GM21825 (cell line): ENCODE measurements around the gene NEGR1.

Experiments used
- ATAC-seq: cut with Tn5 transposase; IDR thresholded peaks from one replicate; pipeline ENCODE4 v1.9.1; 2021; ENCODE audit warnings: mild to moderate bottlenecking, moderate library complexity; ENCODE audit not compliant: unreplicated experiment

The NEGR1 gene

DNA sequence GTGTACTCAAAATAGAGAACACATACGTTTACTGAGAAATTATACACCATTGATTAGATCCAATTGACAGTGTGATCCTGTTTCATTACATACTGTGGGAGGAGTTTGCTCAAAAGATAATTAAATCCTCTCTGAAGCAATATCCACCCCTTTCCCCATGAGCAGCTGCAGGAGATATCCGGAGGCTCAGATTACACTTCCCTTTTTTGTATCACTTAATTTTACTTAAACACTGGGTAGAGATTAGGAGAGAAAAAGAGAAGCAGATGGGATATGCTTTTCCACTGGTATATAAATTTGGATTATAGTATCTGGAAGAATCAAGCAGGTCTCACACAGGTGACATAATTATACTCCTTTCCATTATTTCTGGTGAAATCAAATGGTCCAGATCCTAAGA is 868.2 kb downstream of the NEGR1 start:
- ATAC-seq = no peak

DNA sequence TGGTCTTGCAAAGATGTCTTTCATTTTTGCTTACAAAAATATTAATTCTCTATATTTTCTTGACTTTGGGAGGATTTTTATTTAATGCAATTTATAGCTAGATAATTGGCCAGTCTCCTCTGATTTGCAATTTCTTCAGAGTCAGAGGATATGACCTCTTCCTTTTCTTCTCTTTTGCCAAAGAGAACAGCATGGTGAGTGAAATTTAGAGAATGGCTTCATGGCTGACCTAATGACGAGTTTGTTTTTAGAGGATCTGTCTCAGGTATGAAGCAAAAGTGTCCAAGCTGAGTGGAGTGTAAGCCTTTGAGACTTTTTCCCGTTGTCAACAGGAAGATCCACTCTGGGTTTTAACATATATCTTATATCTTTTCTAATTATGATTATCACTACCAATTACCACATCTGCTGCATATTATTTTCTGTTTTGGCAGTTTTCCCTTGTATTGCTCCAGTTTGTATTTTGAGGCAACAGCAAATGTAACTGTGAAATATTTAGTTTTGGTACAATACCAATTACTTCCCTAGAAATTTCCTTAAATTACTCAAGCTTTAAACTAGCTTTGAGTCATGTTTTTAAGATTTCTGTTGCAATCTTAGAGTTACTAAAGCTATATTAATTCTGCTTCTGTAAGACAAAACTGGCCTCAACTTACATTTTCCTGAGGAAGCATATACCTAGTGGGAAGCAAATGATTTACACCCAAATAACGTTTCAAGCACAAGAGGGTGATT is 868.7 kb downstream of the NEGR1 start:
- ATAC-seq = no peak

DNA sequence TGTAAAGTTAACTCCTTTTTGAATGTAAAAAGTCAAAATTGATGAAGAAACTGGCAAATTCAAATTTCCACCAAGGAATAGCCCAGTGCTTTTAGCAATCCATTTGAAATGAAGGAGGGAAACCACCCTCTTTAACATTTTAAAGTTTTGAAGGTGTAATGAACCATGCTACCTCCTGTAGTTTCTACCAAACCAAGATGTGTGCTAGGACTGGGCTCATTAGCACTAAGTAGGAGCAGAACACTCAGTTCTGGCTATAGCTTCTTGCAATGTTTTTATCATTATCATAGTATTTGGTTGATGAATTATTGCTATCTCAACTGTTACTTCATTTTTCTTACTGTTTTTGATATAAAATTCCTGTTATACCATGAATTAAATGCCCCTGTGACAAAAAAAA is 882.3 kb downstream of the NEGR1 start:
- no peak for ATAC-seq

DNA sequence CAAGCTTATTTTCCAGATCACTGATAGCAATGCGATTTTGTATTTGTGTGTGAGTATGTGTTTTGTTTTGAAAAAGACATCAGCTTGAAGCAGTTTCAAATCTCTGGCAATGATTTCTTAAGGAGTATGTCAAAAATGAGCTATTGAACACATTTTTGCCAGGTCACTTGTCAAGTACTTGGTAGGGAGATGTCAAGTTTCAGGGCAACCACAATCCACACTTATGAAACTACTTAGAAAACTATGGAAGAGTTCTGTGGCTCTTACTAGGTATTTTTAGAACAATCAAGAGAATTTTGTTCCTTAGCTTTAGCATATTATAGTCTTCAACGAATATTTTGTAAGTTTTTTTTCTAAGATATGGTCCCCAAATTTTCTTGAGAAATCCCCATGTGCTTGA is 882.7 kb downstream of the NEGR1 start:
- no peak for ATAC-seq

DNA sequence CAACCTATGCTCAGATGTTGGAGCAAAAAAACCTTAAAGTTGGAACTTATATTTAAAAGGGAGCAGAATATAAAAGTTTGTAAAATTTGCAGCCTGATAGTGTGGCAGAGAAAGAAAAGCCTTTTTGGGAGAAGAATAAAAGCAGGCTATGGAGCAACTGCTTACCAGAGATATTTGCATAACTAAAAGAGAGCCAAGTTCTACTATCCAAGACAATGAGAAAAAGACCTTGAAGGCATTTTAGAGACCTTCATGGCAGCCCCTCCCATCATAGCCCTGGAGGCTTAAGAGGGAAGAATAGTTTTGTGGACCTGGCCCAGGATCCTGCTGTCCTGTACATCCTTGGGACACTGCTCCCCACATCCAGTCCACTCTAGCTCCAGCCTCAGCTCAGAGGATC is 889.0 kb downstream of the NEGR1 start:
- ATAC-seq = no peak

DNA sequence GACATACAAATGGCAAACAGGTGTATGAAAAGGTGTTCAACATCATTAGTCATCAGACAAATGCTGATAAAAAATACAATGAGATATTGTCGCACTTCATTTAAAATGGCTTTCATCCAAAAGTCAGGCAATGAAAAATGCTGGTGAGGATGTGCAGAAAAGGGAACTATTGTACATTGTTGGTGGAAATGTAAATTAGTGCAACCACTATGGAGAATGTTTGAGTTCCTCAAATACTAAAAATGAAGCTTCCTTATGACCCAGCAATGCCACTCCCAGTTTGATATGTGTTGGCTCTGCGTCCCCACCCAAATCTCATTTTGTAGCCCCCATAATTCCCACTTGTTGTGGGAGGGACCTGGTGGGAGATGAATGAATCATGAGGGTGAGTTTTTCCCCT is 891.8 kb downstream of the NEGR1 start:
- no peak for ATAC-seq

DNA sequence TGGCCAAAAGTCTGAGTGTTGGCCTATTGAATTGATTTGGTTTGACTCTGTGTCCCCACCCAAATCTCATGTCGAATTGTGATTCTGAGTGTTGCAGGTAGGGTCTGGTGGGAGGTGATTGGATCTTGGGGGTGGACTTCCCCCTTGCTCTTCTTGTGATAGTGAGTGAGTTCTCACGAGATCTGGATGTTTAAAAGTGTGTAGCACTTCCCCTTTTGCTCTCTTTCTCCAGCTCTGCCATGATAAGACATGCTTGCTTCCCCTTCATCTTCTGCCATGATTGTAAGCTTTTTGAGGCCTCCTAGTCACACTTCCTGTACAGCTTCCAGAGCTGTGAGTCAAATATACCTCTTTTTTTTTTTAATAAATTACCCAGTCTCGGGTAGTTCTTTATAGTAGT is 904.5 kb downstream of the NEGR1 start:
- ATAC-seq = no peak

DNA sequence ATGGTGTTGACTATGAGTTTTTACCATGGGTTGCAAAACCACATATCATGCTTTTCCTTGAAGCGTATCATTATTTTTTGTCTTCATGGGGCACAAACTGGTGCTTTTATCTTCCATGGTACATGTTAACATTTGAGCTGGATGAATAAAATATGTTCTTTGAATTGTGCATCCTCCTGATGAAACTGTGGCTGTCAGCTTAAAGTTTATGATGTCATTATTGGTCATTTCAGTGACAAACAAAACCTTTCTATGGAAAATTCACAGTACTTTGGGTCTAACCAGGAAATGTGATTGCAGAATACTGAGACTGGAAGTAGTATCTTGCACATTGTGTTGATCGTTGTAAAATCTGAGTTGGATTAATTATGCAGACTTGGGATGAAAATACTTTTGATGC is 909.8 kb downstream of the NEGR1 start:
- ATAC-seq = no peak

DNA sequence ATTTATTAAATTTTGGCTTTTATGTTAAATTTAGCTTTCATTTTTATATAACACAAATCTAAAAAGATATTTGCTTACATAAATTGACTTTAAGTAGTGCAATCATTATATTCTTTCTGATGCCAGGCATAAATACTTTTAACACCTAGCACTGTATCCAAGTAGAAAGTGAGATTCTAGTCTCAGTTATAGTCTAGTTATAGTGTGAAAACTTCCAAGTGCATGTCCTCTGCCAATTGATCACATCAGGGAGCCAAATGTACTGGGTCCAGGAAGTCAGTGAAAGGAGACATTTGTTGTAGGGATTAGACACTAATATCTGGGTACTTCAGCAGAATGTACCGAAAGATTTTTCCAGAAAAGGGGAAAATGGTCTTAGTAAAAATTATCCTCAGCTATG is 910.8 kb downstream of the NEGR1 start:
- no peak for ATAC-seq

DNA sequence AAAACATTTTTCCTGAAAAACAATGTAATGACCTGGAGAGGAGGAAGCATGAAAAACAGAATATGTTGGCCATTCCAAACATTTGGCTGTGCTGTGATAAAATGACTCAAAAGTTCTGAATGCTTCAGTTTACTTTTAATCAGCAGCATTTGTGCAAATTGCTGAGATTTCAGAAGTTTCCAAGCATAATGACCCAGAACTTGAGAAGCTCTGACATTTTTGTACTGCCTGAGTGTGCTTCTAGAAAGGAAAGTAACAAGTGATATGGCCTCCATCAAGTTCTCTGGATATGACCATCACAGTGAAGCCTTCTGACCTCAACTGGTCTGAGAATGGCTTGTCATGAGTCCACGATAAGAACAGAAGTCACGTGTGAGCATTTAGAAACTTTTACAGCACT is 918.1 kb downstream of the NEGR1 start:
- ATAC-seq = no peak

DNA sequence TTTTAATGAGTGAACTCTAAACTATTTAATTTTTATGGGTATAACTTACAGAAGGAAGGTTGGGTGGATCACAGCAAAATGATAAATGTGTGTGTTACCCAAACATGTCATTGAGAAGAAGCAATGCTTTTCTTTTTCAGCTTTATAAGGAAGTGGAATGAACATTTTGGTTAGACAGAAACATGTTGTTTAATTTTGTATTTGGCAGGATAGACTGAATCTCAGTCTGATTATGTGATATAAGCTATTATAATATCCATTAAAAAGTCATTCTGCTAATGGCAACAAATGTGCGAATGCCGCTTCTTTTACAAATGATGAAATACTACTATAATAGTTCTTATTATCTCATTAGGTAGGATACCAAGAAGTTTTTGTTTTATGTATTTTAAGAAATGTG is 919.6 kb downstream of the NEGR1 start:
- ATAC-seq = no peak

DNA sequence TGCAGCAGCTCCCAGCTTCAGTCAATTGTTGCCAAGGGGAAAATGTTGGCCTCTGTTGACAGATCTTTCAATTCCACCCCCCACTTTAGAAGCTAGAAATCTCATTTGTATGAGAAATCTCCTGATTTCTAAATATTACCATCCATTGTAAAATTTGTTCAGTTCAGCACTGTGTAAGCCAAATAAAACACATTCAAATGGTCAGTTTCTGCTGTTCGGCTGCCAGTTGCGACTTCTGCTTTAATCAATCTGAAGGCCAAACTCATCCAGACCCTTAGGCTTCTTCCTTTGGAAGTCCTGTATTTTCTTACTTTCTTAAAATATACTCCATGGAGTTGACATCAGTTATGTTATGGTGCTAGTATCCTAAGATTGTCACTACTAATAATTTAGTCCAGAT is 920.3 kb downstream of the NEGR1 start:
- ATAC-seq = no peak

DNA sequence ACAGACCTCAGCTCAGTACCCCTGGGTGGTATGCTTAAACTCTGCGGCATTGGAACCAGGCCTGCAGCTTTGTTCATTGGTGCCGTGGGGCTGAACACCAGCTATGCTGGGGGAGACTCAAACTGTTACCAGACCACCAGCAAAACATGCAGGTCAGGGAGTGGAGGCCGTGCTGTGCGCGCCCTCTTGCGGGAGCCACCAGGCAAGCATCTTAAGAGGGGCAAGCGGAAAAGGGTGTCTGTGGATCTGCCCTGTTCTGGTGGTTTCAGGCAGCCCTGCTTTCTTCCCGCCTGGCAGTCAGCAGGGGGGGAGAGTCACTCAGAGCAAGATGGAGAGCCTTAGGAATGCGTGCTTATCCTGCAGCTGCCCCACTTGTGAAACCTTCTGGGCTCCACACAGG is 924.6 kb downstream of the NEGR1 start:
- no peak for ATAC-seq

DNA sequence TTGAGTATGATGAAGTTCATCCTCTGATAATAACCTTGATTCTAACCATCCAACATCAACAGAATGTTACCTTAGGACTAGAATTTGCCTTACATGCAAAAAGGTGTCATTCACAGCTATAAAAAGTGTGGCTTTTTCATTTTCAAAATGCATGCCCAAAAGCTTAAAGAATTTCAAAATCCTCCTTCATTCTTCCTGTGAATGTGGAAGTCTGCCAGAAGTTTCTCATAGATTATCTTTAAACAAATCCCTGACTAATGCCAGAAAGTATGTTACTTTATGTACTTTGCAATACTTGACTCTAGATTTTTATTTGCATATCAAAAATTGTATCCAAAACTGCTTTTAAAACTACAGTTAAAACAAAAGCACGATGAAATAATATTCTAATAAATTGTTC is 930.9 kb downstream of the NEGR1 start:
- ATAC-seq = no peak

DNA sequence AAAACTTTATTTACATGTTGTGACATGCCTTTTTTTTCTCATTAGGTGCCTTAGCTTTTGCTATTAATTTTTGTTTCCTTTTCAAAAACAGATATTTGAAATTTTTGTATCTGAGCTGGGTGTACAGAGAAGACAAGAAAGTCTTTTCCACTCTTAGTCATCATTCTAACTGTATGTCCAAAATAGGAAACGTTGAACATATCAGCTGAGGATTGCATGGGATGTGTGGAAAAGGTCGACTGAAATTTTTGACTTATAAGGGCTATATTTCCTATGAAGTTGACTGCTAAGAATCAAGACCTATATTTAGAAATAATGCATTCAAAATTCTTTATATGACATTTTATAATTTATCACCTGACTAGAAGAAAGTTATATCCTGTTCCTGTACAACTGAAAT is 931.5 kb downstream of the NEGR1 start:
- no peak for ATAC-seq

DNA sequence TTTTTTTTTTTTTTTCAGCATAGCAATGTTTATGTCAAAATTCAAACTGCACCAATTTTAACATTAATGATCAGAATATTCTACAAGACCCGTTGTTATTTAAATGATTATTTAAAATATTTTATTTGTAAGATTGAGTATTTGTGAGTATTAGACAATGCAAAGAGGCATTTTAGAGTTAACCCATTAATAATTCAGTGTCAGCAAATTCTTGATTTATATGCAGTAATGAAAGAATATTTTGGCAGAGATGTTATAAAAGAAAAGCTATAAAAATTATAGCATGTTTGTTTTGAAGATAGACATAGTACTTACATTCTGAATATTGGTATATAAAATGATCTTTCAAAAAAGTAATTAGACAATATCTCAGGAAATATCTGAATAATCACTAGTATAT is 932.0 kb downstream of the NEGR1 start:
- no peak for ATAC-seq
